ENCODE results near the gene STXBP1. TPM values are rescaled to one million over a fixed set of nuclear protein-coding genes. Genes with fewer than 3 reads are reported as not detected.

Gene STXBP1
- total RNA-seq, 1 experiment from 2014 or later, result 44.0 TPM

- POLR2A ChIA-PET (ENCODE audit: unreplicated experiment), result no interaction called here
- no peak overlapping the region for H2AFZ ChIP-seq
- no peaks in the 10 kb centered on the region for H3K9me3 ChIP-seq (ENCODE audit: insufficient read depth, low read depth)
- H3K79me2 ChIP-seq (ENCODE audit: low read depth), result no peaks in the 10 kb centered on the region
- H3K27ac ChIP-seq, result no peak overlapping the region
- H3K27me3 ChIP-seq (ENCODE audit: insufficient read depth, low read depth), result no peaks in the 10 kb centered on the region
- H4K20me1 ChIP-seq (ENCODE audit: insufficient read depth), result no peaks in the 10 kb centered on the region
- no peak overlapping the region for H3K4me2 ChIP-seq
- DNase-seq, result no peak
- H3K36me3 ChIP-seq (ENCODE audit: low read depth), result no peaks in the 10 kb centered on the region
- H3F3A ChIP-seq (ENCODE audit: insufficient read depth, low read depth), result no peaks in the 10 kb centered on the region; the same call in 1 of the 2 replicates
- H3K9me2 ChIP-seq (ENCODE audit: insufficient read depth), result no peaks in the 10 kb centered on the region
- intact Hi-C loops (cut with micrococcal nuclease; ENCODE audit: unreplicated experiment), result no loop called here
- CTCF ChIA-PET, result no interaction called here
- BruUV-seq (replicated peaks), result no TSS peak
- peaks cover 4% of the 10 kb centered on the region for H3K4me1 ChIP-seq (replicated peaks; ENCODE audit: insufficient read depth)
- TF ChIP-seq CTCF (conservative IDR thresholded peaks at IDR 0.05) (no peak), EZH2 (IDR thresholded peaks at IDR 0.05; ENCODE audit: low read depth) (no peak)
- H3K4me3 ChIP-seq, result no peak overlapping the region
Measured at GRCh38 chr9:127700140-127700539, 88.1 kb downstream of the STXBP1 start.

- Histone ChIP-seq H3K27ac (no peak overlapping the region), H3K36me3 (ENCODE audit: low read depth) (no peaks in the 10 kb centered on the region), H3K27me3 (ENCODE audit: insufficient read depth, low read depth) (no peaks in the 10 kb centered on the region), H3K4me3 (no peak overlapping the region), H4K20me1 (ENCODE audit: insufficient read depth) (no peaks in the 10 kb centered on the region), H2AFZ (no peak overlapping the region), H3K79me2 (ENCODE audit: low read depth) (no peaks in the 10 kb centered on the region), H3F3A (ENCODE audit: insufficient read depth, low read depth) (no peaks in the 10 kb centered on the region; the same call in 1 of the 2 replicates), H3K9me2 (ENCODE audit: insufficient read depth) (no peaks in the 10 kb centered on the region), H3K9me3 (ENCODE audit: insufficient read depth, low read depth) (no peaks in the 10 kb centered on the region), H3K4me1 (replicated peaks; ENCODE audit: insufficient read depth) (peaks cover 4% of the 10 kb centered on the region), H3K4me2 (no peak overlapping the region)
- BruUV-seq (replicated peaks), result no TSS peak
- intact Hi-C loops (cut with micrococcal nuclease; ENCODE audit: unreplicated experiment), result no loop called here
- TF ChIP-seq CTCF (conservative IDR thresholded peaks at IDR 0.05) (no peak), EZH2 (IDR thresholded peaks at IDR 0.05; ENCODE audit: low read depth) (no peak)
- peak in 1 of 2 experiments; percentile 37 for DNase-seq
- ChIA-PET CTCF (no interaction called here), POLR2A (ENCODE audit: unreplicated experiment) (no interaction called here)
Measured at GRCh38 chr9:127700594-127701255, 88.6 kb downstream of the STXBP1 start.

GRCh38 chr9:127703289-127703946, 91.3 kb downstream of the STXBP1 start:
- CTCF ChIA-PET, result no interaction called here
- BruUV-seq (replicated peaks), result no TSS peak

More at GRCh38 chr9:127703289-127703946, 91.3 kb downstream of the STXBP1 start:
- no peak for DNase-seq
- TF ChIP-seq EZH2 (IDR thresholded peaks at IDR 0.05; ENCODE audit: low read depth), result no peak
- no peak for TF ChIP-seq CTCF (conservative IDR thresholded peaks at IDR 0.05)
- Histone ChIP-seq H3F3A (ENCODE audit: insufficient read depth, low read depth) (no peaks in the 10 kb centered on the region; the same call in 1 of the 2 replicates), H3K79me2 (ENCODE audit: low read depth) (no peaks in the 10 kb centered on the region), H3K4me3 (no peak overlapping the region), H3K36me3 (ENCODE audit: low read depth) (no peaks in the 10 kb centered on the region), H3K9me3 (ENCODE audit: insufficient read depth, low read depth) (no peaks in the 10 kb centered on the region), H3K9me2 (ENCODE audit: insufficient read depth) (no peaks in the 10 kb centered on the region), H3K27me3 (ENCODE audit: insufficient read depth, low read depth) (no peaks in the 10 kb centered on the region), H3K4me2 (no peak overlapping the region), H4K20me1 (ENCODE audit: insufficient read depth) (no peaks in the 10 kb centered on the region), H3K4me1 (replicated peaks; ENCODE audit: insufficient read depth) (peaks cover 4% of the 10 kb centered on the region), H2AFZ (no peak overlapping the region), H3K27ac (no peak overlapping the region)
- POLR2A ChIA-PET (ENCODE audit: unreplicated experiment), result interaction anchor here (0.7 kb wide), 1 partner anchor 10 kb away, joined by 4 read pairs; no protein-coding TSS in a partner anchor
- intact Hi-C loops (cut with micrococcal nuclease; ENCODE audit: unreplicated experiment), result no loop called here
